Mucosa of descending colon (tissue), 3 donors: ENCODE measurements around the gene LRRC8D. TPM values are rescaled to one million over a fixed set of nuclear protein-coding genes. Genes with fewer than 3 reads are reported as not detected.

Source experiments
- ATAC-seq: fragments of 200-7000 bp; cut with Tn5 transposase; one replicate; pipeline ENCODE4 v1.9.1; 2020; ENCODE audit warnings: mild to moderate bottlenecking, moderate library complexity
- DNase-seq, 3 donors: peaks; one replicate each; pipeline ENCODE4 v3.0.0-alpha.2; 2020
- H3K36me3 ChIP-seq: fragments of 200-600 bp; one replicate; pipeline ENCODE4 v1.8.0; 2021; ENCODE audit warnings: low read depth, mild to moderate bottlenecking
- H3K4me1 ChIP-seq: fragments of 200-600 bp; one replicate; pipeline ENCODE4 v1.8.0; 2021; ENCODE audit warnings: low read depth, mild to moderate bottlenecking
- H3K4me3 ChIP-seq: fragments of 200-600 bp; one replicate; pipeline ENCODE4 v1.8.0; 2021; ENCODE audit warnings: mild to moderate bottlenecking
- H3K9me3 ChIP-seq: fragments of 200-600 bp; one replicate; pipeline ENCODE4 v1.8.0; 2021; ENCODE audit warnings: mild to moderate bottlenecking
- CTCF ChIP-seq: fragments of 200-600 bp; IDR thresholded peaks from one replicate; pipeline ENCODE4 v1.8.0; 2022; ENCODE audit warnings: antibody characterized with exemption, mild to moderate bottlenecking
- intact Hi-C, 2 donors: fragments of 100-400 bp; cut with DNase I in 1 of 2; cut with micrococcal nuclease in 1 of 2; formaldehyde crosslinking; loops; one replicate each; pipeline versions ENCODE4 v1.11.0 to v1.11.1; 2022; cut with DNase I, micrococcal nuclease
- total RNA-seq, 3 donors: library from RNA; stranded (reverse); fragmentation: NEBNext Ultra II Directional in 2 of 3; extraction: Animal tissue kit (Norgen Biotek cat#: 25700) in 2 of 3; gene quantifications; one replicate each; pipeline versions ENCODE4 v1.2.1 to v1.2.4, GENCODE V29; 2021 to 2023
- donor health status: DM: no; HTN: no; CAD: no; lungs with moderate emphysema.
- donor health status: DM: no; HTN: no; CAD: no.
- donor health status: DM: no; HTN: yes; CAD: no.

LRRC8D gene
- total RNA-seq, 3 donors from 2014 or later = 22.8 to 43.3 (median 39.6) TPM

GRCh38 chr1:89871768-89872473 is 51.1 kb downstream of the LRRC8D start:
- H3K36me3 ChIP-seq = no peaks in the 10 kb centered on the region
- no peak for TF ChIP-seq CTCF
- no peak for ATAC-seq
- H3K4me3 ChIP-seq = no peak overlapping the region
- intact Hi-C loops = no loop called here
- no peaks in the 10 kb centered on the region for H3K4me1 ChIP-seq
- no peaks in the 10 kb centered on the region for H3K9me3 ChIP-seq
- DNase-seq = no peak

GRCh38 chr1:89872567-89872966 is 51.7 kb downstream of the LRRC8D start:
- ATAC-seq = no peak
- intact Hi-C loops = no loop called here
- H3K36me3 ChIP-seq = no peaks in the 10 kb centered on the region

GRCh38 chr1:89873288-89873687 is 52.5 kb downstream of the LRRC8D start:
- no peak for TF ChIP-seq CTCF
- H3K4me1 ChIP-seq = no peaks in the 10 kb centered on the region
- no peak for ATAC-seq

More at GRCh38 chr1:89872567-89872966, 51.7 kb downstream of the LRRC8D start:
- no peak overlapping the region for H3K4me3 ChIP-seq
- no peak for DNase-seq
- H3K9me3 ChIP-seq = no peaks in the 10 kb centered on the region
- no peak for TF ChIP-seq CTCF
- no peaks in the 10 kb centered on the region for H3K4me1 ChIP-seq

GRCh38 chr1:89873770-89874169 is 52.9 kb downstream of the LRRC8D start:
- DNase-seq = no peak
- no peak overlapping the region for H3K4me3 ChIP-seq
- TF ChIP-seq CTCF = no peak
- intact Hi-C loops = no loop called here
- H3K9me3 ChIP-seq = no peaks in the 10 kb centered on the region
- H3K36me3 ChIP-seq = no peaks in the 10 kb centered on the region
- peak; percentile 53 for ATAC-seq
- no peaks in the 10 kb centered on the region for H3K4me1 ChIP-seq

More at GRCh38 chr1:89873288-89873687, 52.5 kb downstream of the LRRC8D start:
- Histone ChIP-seq H3K36me3 (no peaks in the 10 kb centered on the region), H3K9me3 (no peaks in the 10 kb centered on the region), H3K4me3 (no peak overlapping the region)
- no peak for DNase-seq
- intact Hi-C loops = no loop called here

GRCh38 chr1:89876463-89876862 is 55.6 kb downstream of the LRRC8D start:
- Histone ChIP-seq H3K9me3 (no peaks in the 10 kb centered on the region), H3K4me1 (no peaks in the 10 kb centered on the region), H3K4me3 (no peak overlapping the region), H3K36me3 (no peaks in the 10 kb centered on the region)
- no peak for ATAC-seq
- intact Hi-C loops = no loop called here
- no peak for DNase-seq
- TF ChIP-seq CTCF = no peak

- intact Hi-C loops = no loop called here
- H3K4me3 ChIP-seq = no peak overlapping the region
- no peaks in the 10 kb centered on the region for H3K36me3 ChIP-seq
- no peaks in the 10 kb centered on the region for H3K9me3 ChIP-seq
- DNase-seq = no peak
- ATAC-seq = no peak
- no peaks in the 10 kb centered on the region for H3K4me1 ChIP-seq
- TF ChIP-seq CTCF = no peak
Measured at GRCh38 chr1:89877756-89878155, 56.9 kb downstream of the LRRC8D start.
